OCI-LY3 (cell line): ENCODE data around the gene COQ8B.

Experiments used
- EZH2phosphoT487 ChIP-seq: fragments of 200-600 bp; shearing (Covaris generic); IDR thresholded peaks from 2 replicates; pipeline ENCODE4 v1.6.1; 2018; ENCODE audit warnings: antibody characterized with exemption, mixed run types, low read depth
- TF ChIP-seq, protein P1 (sequence below): fragments of 200-600, 300-600 bp; sonication (generic); IDR thresholded peaks from 2 replicates; pipeline ENCODE4 v1.5.1; 2014; ENCODE audit warnings: antibody characterized with exemption, low read length, low read depth

- TF ChIP-seq, protein P1, sequence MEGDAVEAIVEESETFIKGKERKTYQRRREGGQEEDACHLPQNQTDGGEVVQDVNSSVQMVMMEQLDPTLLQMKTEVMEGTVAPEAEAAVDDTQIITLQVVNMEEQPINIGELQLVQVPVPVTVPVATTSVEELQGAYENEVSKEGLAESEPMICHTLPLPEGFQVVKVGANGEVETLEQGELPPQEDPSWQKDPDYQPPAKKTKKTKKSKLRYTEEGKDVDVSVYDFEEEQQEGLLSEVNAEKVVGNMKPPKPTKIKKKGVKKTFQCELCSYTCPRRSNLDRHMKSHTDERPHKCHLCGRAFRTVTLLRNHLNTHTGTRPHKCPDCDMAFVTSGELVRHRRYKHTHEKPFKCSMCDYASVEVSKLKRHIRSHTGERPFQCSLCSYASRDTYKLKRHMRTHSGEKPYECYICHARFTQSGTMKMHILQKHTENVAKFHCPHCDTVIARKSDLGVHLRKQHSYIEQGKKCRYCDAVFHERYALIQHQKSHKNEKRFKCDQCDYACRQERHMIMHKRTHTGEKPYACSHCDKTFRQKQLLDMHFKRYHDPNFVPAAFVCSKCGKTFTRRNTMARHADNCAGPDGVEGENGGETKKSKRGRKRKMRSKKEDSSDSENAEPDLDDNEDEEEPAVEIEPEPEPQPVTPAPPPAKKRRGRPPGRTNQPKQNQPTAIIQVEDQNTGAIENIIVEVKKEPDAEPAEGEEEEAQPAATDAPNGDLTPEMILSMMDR: no peak
- no peak for TF ChIP-seq EZH2phosphoT487
Observed at GRCh38 chr19:40707615-40708014, 9.1 kb downstream of the COQ8B start.
